DMS153 treated with DMSO at 0.1 percent for 48 hours (cell line): ENCODE measurements around the gene CNR2.
A peak's percentile ranks its signal among the peaks of the same experiment; 100 is the strongest.
"Not testable (repeated sequence)": the region's sequence is repeated elsewhere in the genome, so short reads cannot be mapped to it uniquely, and the experiment has no call there.

Source experiments
- DNase-seq: peaks from one replicate; lab custom pipeline; 2025; ENCODE audit not compliant: unreplicated experiment; lab: John Stamatoyannopoulos, UW

Gene CNR2

DNA sequence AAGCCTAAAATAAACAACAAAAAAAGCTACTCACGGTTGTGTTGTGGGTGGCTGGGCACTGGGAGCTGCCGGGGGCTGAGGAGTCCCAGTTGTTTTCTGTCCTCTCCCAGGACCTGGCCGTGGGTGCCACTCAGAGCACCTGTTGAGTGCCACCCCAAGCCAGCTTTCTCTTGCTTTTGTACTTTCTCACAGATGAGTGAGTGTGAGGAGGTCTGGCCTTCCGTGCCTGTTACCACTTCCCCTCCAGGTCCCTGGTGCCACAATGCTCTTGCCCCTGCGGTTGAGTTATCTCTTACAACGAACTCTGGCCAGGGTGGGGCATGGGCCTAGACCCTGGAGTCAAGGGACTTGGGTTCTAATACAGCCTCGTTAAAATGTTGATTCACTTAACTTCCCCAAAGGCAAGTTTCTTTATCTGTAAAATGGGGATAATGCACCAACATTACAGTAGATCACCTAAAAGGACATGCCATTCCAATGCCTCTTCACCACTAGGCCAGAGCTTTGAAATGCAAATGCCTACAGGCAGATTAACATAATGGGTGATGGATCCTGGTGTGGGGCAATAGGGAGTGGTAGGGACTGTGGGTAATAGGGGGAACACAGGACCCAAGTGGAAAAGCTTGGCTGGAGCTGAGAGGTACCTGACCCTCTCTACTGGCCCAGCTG, at the start of gene CNR2:
Gene CNR2 (minus strand): TSS at position 151 of the 669 bp plus-strand sequence. CDS start 37,745 bp downstream, outside the sequence.
- DNase-seq, result no peak

DNA sequence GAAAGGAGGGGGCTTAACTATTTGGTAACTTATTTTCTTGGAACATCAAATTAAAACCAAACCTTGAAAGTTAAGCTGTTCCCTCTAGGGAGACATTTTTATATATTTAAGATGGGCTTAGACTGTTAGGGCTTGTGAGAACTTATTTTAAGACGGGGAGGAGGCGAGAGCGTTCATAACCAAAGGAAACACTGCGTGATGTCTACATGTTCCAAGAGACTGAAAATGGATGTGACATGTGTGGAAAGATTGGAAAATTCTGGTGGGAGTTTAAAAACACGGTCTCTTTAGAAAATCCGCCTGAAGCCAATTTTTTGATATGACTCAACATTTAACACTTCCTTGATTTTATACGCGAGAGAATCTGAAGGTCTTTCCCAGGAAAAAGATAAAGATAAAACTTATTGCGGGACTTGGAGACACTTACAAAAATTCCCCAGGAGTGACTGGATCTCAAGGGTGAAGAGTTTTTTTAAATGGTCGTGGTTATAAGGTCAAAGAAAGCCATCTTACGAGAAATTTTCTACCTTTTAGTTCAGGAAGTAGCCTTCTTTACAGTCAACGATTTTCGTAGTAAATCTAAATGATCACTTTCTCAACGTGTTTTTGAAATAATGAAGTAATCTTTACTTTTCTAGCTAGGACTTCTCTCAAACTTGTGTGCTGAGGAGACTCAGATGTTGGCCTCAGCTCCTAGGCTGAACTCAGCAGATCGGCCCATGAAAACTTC, 47.3 kb upstream of the CNR2 start:
- DNase-seq, result no peak

DNA sequence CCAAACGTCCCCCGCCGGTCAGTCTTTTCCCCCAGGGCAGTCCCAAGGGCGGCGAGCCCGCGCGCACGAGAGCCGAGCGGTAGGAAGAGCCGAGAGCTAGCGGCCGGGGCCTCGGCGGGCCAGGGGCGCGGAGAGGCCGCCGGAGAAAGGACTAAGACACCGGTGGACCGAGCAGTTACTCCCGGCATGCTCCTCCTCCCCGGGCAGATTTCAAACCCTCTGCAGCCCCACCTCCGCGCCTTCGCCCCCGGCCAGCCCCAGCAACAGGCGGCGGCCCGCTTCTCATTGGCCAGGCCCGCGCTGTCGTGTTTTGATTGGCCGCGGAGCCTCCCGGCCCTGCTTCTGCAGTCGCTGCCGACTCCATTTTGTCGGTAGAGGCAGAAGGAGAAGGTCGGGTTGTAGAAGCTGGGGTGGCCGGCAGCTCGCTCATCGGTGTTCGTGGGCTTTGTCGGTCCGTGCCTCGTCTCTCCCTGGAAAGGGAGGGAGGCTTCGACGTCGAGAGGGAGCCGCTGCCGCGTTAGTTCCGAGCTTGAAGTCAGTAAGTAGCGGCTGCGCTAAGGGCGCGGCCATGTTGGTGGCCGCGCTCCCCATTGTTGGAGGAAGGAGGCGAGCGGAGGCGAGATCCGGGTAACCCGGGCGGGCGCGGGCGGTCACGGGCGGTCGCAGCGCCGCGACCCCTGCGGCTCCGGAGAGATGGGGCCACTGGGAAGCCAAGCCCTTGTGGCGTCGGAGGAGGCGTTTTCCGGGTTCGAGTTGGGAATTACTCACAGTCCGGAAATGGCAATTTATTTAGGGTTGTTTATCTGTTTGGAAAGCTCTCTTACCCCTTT, 46.5 kb upstream of the CNR2 start, which contains the start of gene PNRC2:
Gene PNRC2 (plus strand): TSS at position 368 of the 830 bp plus-strand sequence. CDS start 1,630 bp downstream, outside the sequence.
- DNase-seq, result peak; percentile 93

DNA sequence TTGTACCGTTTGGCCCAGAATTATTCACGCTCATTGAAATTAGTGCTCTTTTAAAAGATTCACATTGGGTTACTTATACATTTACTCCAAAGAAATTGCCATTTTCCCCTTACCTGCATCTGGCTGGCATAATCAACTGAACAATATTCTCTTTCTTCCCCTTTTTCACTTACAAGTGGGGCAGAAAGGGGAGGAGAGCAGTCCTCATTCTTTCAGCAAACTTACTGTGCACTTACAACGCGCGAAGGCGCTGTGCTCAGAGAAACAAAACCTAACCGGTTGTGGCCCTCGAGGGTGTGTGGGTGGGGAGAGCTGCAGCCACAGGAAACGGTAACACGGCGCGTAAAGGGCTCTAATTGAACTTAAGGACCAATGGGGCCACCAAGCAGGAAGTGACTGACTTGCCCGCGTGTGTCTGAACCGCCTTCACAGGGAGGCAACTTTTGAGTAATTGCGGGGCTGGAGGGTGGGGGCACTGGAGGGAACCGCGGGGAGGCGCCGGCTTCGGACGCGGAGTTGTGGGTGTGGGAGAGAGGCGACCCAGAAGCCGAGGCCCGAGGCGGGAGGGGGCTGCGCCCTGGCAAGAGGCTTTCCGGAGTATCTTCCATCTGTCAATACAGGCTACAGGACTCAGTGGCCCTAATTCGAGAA, 45.8 kb upstream of the CNR2 start:
- peak; percentile 81 for DNase-seq

DNA sequence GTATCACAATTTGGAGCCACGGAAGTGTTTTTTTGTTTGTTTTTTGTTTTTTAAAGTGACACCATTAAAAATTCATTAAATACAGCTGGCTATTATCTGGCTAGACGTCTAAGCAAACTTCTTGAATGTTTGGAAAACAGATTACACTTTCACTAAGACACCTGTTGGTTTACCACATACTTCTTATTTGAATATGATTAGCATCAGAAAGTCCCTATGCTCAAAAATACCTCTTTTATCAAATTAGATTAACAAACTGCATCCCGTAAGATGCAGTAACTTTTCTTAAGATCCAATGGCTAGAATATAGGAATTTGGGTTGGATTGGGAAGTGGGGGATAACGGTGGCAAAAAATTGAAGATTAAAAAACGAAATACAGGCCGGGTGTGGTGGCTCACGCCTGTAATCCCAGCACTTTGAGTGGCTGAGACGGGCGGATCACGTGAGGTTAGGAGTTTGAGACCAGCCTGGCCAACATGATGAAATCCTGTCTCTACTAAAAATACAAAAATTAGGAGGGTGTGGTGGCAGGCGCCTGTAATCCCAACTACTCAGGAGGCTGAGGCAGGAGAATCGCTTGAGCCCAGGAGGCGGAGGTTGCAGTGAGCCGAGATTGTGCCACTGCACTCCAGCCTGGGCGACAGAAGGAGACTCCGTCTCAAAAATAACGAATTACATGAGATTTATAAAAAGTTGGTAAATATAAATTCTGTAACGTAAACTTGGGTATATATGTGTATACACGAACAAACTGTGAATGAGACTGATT, 45.1 kb upstream of the CNR2 start:
- not testable (repeated sequence) for DNase-seq

DNA sequence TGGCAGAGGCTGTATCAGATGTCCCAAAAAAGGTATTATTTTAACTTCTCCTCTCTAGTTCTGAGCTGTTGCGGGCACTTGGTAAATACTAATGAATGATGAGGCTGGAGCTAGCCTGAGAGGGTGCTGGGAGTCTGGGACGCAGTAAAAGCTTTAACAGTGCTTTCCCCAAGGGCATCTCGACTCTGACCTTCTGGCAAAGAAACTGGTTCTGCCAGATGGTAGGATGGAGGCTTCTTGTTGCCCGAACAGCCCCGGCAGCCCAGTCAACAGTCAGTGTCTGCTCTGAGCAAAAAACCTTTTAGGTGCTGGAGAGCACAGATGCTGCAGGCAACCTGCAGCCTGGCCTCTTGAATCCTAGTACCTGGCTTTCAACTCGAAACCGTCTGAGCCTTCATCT, 43.9 kb upstream of the CNR2 start:
- peak; percentile 62 for DNase-seq

DNA sequence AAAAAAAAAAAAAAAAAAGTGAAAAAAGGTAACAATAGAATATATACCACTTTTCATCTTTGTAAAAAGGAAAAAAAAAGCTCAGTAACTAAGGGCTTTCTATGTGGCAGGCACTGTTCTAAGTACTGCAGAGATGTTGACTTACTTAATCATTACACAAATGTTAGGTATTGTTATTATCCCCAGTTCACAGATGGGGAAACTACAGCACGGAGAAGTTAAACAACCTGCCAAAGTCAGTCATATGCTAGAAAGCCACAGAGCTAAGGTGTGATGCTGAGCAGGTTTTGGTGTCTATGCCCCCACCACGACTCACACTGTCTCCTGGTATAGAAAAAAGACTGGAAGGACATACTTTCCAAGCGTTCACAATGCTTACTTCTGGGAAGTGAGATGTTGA, 39.9 kb upstream of the CNR2 start:
- DNase-seq, result no peak

DNA sequence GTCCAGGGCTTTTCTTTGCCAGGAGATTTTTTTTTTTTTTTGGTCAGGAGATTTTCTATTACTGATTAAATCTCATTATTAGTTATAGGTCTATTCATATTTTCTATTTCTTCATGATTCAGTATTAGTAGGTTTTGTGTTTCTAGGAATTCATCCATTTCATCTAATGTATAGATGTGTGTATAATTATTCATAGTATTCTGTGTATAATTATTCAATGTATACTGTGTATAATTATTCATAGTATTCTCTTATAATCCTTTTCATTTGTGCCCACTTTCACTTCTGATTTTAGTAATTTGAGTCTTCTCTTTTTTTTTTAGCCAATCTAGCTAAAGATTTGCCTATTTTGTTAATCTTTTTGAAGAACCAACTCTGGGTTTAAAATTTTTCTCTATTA, 34.2 kb upstream of the CNR2 start:
- no peak for DNase-seq

DNA sequence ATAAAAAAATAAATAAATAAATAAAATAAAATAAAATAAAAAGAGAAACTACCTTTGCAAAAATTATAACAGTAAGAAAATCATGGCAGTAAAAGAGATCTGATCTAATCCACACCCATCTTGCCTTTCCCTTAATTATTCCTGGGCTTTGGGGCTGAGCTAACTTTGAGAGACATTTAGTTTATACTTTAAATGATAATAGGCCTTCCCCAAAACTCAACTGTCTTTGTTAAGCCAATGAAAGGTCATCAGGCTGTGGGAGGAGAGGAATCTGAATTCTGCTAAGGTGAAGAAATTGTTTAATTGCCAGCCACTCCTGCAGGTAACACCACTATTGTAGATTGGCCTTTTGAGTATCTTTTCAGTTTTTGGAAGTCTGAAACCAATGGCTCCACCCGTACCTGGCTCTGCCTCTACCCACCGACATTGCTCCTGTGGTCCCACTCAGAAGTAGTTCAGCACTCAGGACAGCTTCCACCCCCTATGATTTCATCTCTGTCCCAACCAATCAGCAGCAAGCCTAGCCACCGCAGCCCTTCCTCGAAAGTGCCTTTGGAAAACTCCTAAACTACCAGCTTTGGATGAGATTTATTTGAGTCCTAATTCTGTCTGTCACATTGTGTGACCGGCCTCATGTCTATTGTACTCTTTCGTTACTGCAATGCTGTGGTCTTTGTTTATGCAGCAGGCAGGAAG, 23.5 kb upstream of the CNR2 start:
- DNase-seq, result no peak

DNA sequence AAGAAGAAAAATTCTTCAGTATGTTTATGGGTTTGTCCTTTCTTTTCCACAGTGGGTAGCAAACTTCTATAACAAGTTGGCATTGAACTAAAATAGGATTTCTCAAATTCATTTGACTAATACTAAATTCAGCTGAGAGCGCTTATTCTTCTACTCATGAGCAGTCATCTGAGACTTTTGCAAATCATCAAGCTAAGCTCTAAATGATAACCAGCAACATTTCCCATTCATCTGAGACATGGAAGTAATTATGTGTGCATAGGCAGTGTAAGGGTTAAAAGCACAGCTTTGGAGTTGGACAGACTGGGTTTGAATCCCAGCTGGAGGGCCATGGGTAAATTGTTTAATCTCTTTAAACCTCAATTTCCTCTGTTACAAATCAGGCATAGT, 18.3 kb upstream of the CNR2 start:
- DNase-seq, result no peak

DNA sequence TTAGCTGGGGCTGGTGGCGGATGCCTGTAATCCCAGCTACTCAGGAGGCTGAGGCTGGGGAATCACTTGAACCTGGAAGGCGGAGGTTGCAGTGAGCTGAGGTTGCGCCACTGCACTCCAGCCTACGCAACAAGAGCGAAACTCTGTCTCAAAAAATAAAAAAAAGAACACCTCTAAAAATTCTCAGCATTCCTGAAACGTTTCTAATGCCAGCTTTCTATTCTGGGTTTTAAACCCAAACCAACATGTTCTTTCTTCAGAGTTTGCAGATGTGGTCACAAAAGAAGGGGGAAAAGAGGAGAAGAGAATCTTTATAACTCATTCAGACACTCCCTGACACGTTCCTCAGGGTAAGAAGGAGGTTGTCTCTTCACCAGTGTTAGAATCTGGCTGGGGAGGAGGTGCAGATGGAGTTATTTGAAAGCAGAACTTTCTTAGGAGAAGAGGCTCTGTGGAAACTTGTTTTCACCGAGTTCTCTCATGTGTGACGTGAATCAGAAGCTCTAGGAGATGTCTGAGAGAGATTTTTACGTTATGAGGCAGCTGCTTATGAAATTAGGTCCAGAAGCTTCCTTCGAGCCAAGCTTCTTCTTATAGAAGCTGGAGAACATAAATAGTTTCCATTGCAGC, 17.8 kb upstream of the CNR2 start:
- DNase-seq, result no peak

DNA sequence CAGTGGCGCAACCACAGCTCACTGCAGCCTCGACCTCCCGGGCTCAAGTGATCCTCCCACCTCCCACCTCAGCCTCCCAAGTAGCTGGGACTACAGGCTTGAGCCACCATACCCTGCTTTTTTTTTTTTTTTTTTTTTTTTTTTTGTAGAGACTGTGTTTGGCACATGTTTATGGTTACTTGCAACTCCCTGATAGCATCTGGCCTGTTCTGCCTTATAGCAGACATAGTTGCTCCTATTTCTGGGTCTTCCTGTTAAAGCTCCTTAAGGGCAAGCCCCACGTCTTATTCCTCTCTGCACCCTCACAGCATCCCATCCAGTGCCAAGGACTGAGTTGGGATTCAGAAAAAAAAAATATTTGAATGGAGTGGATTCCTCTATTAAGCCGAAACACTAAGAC, 17.1 kb upstream of the CNR2 start:
- DNase-seq, result no peak

DNA sequence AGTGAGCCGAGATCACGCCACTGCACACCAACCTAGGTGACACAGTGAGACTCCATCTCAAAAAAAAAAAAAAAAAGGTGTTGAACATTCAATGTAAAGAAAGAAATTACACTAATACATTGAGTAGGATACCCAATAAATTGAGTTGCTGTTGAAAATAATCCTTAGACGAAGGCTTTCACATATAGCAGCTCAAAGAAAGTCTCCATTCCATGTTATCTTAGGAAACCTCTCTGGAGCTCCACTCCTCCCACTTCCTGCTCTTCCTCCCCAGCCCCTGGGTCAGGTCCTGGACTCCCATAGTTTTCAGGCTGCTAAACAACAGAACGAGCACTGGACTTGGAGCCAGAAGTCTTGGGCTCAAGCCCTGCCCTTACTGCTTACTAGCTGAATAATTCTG, 15.6 kb upstream of the CNR2 start:
- no peak for DNase-seq

DNA sequence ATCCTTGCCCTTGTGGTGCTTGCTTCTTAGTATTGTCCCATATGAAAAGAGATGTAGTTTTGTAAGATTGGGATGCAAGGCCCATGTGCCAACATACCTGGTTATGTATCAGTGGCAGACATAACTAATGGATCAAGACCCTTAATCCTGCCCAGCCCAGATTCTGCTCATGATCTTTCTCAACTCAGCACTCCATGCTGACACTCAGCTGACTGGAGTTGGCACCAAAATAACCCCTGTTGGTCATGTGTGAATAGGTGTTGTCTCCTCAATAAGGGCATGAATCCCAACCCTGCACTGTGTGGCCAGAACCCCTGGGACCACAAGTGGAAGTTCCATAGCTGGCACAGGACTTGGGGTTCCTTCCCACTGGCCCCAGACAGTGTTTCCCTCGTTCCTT, 13.9 kb upstream of the CNR2 start:
- DNase-seq, result no peak

DNA sequence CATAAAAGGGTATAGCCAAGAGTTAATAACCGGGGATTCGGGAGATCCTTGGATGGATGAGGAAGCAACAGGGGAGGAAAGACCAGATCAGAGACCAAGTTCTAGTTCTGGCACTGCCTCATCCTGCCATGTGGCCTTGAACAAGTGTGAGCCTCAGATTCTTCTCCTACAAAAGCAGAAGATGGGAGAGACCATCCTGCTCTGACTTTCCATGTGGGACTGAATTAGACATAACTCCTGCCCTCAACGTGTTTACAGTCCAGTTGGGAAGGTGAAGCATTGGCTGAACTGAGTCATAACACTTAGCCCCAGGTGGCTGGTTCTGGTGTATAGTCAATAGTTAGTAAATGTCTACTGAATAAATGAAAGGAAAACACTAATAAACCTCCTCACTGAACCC, 12.1 kb upstream of the CNR2 start:
- DNase-seq, result no peak

DNA sequence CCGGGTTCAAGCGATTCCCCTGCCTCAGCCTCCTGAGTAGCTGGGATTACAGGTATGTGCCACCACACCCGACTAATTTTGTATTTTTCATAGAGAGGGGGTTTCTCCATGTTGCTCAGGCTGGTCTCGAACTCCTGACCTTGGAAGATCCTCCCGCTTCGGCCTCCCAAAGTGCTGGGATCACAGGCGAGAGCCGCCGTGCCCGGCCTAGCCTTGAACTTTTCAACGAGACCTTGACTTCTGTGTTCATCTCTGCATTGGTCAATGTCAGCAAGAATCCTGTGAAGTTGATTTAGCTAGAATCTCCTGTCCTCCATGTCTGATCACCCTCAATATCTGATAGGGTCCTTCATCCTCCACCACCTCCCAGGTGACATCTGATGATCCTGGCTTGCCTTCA, 11.4 kb upstream of the CNR2 start:
- no peak for DNase-seq

DNA sequence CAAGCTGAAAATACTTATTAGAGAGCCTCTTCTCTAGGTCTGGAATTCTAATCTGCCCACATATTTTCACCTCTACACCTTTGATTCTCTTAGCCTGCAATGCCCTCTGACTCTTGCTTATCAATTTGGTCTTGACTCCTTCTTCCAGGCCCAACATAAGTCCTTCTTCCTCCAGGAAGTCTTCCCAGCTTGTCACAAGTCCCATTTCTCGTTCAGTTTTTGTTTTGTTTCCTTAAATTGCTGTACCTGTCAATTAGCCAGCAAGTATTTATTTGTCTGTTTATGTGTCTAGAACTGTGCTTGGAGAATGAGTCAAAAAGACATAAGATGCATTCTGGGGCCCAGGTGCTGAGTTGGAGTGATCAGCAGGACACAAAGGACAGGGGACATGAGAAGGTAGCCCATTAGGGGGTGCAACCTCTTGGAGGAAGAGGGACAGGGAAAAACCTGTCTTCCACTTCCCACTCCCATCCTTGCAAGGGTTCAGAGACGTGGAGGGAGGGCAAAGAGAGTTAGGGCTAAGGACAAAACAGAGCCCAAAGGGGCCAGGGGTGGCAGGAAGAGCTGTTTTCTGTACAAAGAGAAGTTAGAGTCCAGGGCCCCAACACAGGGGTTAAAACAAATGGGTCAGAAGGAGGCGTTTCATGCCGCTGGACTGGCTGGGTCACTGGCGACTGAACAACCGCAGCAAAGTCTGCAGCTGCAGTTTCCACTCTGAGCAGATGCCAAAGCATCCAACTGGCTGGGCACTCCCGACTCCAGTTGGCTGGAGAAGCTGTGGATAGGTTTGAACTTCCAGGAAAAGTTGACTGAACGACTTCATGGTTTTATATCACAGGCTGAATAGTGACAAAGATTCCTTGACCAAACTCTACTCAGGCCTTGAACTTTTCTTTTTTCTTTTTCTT, 10.7 kb upstream of the CNR2 start:
- no peak for DNase-seq

DNA sequence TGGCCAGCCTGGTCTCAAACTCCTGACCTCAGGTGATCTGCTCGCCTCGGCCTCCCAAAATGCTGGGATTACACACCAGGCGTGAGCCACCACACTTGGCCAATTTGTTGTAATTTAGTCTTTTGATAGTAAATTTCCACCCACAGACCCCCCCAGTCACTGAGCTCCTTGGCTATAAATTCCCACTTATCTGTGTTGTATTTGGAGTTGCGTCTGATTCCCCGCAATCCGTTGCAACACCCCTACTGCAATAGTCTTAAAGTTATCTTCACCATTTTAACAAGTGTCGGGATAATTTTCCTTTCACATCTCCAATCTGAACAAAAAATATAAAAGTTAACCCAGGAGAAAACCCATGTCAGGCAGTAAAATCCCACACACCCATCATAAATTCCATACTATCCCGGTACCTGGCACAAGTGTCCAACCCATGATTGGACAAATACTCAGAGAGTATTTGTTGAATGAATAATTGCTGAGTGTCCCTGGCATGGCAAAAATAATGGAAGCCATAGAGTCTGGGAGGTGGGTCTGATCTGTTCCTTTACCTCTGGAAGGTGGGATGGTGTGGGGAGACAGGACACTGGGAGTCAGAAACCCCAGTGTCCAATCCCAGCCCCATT, 9.3 kb upstream of the CNR2 start:
- DNase-seq, result no peak
